HepG2 (cell line): ENCODE measurements around the gene CHKB. TPM values are rescaled to one million over a fixed set of nuclear protein-coding genes. Genes with fewer than 3 reads are reported as not detected.

ENCODE experiments used
- AGO1 ChIP-seq: fragments of 200-400 bp; formaldehyde crosslinking; IDR thresholded peaks from 2 replicates; pipeline ENCODE4 v1.6.1; 2017; ENCODE audit warnings: mild to moderate bottlenecking, low read depth, low read length, moderate library complexity; ENCODE audit not compliant: poor library complexity, severe bottlenecking
- ATRX ChIP-seq: sonication (generic); formaldehyde crosslinking; IDR thresholded peaks from 2 replicates; pipeline ENCODE4 v1.4.0; 2020; ENCODE audit warnings: missing genetic modification reagents, borderline replicate concordance
- FOXC1 ChIP-seq: sonication (generic); formaldehyde crosslinking; IDR thresholded peaks from 2 replicates; pipeline ENCODE4 v1.8.0; 2022; ENCODE audit warnings: mild to moderate bottlenecking, missing genetic modification reagents, borderline replicate concordance
- HES4 ChIP-seq: sonication (generic); formaldehyde crosslinking; IDR thresholded peaks from 2 replicates; pipeline ENCODE4 v1.9.0; 2021; ENCODE audit warnings: mild to moderate bottlenecking, missing genetic modification reagents, borderline replicate concordance
- MBNL3 ChIP-seq: fragments of 250-450 bp; sonication (Bioruptor Pico); conservative IDR thresholded peaks from 2 replicates; pipeline ENCODE4 v1.8.0; 2022; ENCODE audit warnings: mild to moderate bottlenecking, inconsistent platforms
- WIZ ChIP-seq: sonication (generic); formaldehyde crosslinking; IDR thresholded peaks from 2 replicates; pipeline ENCODE4 v1.5.1; 2020; ENCODE audit warnings: mild to moderate bottlenecking, missing genetic modification reagents
- ZC3H4 ChIP-seq: sonication (generic); formaldehyde crosslinking; IDR thresholded peaks from 2 replicates; pipeline ENCODE4 v1.4.0; 2020; ENCODE audit warnings: missing genetic modification reagents, borderline replicate concordance
- ZFP82 ChIP-seq: sonication (generic); formaldehyde crosslinking; IDR thresholded peaks from 2 replicates; pipeline ENCODE4 v1.5.1; 2020; ENCODE audit warnings: mild to moderate bottlenecking, missing genetic modification reagents, borderline replicate concordance
- ZNF264 ChIP-seq: sonication (generic); formaldehyde crosslinking; IDR thresholded peaks from 2 replicates; pipeline ENCODE4 v1.4.0; 2020; ENCODE audit warnings: missing genetic modification reagents
- ZNF432 ChIP-seq: sonication (generic); formaldehyde crosslinking; IDR thresholded peaks from 2 replicates; pipeline ENCODE4 v1.5.0; 2020; ENCODE audit warnings: missing genetic modification reagents, mild to moderate bottlenecking, borderline replicate concordance
- ZNF484 ChIP-seq: sonication (generic); formaldehyde crosslinking; IDR thresholded peaks from 2 replicates; pipeline ENCODE4 v1.5.1; 2020; ENCODE audit warnings: mild to moderate bottlenecking, low read depth, missing genetic modification reagents, borderline replicate concordance
- ZNF75D ChIP-seq: sonication (generic); formaldehyde crosslinking; IDR thresholded peaks from 2 replicates; pipeline ENCODE4 v1.8.1; 2023; ENCODE audit warnings: missing genetic modification reagents, mild to moderate bottlenecking, borderline replicate concordance
- ZNF839 ChIP-seq: sonication (generic); formaldehyde crosslinking; IDR thresholded peaks from 2 replicates; pipeline ENCODE4 v1.4.0; 2020; ENCODE audit warnings: missing genetic modification reagents, mild to moderate bottlenecking, borderline replicate concordance
- ZSCAN25 ChIP-seq: sonication (generic); formaldehyde crosslinking; IDR thresholded peaks from 2 replicates; pipeline ENCODE4 v1.8.0; 2022; ENCODE audit warnings: mild to moderate bottlenecking, missing genetic modification reagents
- ZSCAN29 ChIP-seq: sonication (generic); formaldehyde crosslinking; conservative IDR thresholded peaks from 2 replicates; pipeline ENCODE4 v1.4.0; 2020; ENCODE audit warnings: mild to moderate bottlenecking, missing genetic modification reagents
- polyA plus RNA-seq, 8 experiments: library from polyadenylated mRNA; depleted of rRNA in 3 of 8; stranded (reverse) in 7 of 8; unstranded in 1 of 8; fragments of >200 nt; fragmentation: Illumina TruSeq in 4 of 8; extraction: Trizol in 4 of 8; gene quantifications; 2 replicates each; pipeline versions ENCODE4 v1.2.1 to v1.2.3, GENCODE V29; 2011 to 2016; ENCODE audit warnings: low read depth in 4 of 8, missing spikeins in 1 of 8, mixed read lengths in 1 of 8; ENCODE audit not compliant: insufficient read depth in 1 of 8
- total RNA-seq, 5 experiments: library from RNA; depleted of rRNA; stranded (reverse); fragments of >200 nt; fragmentation: Illumina TruSeq; extraction: Trizol; gene quantifications; 2 replicates each; pipeline ENCODE4 v1.2.3, GENCODE V29; 2016; ENCODE audit warnings: low read depth in 1 of 5
- TF ChIP-seq, protein P1 (sequence below): sonication (generic); formaldehyde crosslinking; IDR thresholded peaks from 2 replicates; pipeline ENCODE4 v1.4.0; 2020; ENCODE audit warnings: missing genetic modification reagents
- TF ChIP-seq, protein P2 (sequence below): sonication (generic); formaldehyde crosslinking; IDR thresholded peaks from 2 replicates; pipeline ENCODE4 v1.8.0; 2022; ENCODE audit warnings: missing genetic modification reagents, mild to moderate bottlenecking, borderline replicate concordance
- TF ChIP-seq, protein P3 (sequence below): sonication (generic); formaldehyde crosslinking; IDR thresholded peaks from 2 replicates; pipeline ENCODE4 v1.4.0; 2020; ENCODE audit warnings: missing genetic modification reagents, borderline replicate concordance
- TF ChIP-seq, protein P4 (sequence below): sonication (generic); formaldehyde crosslinking; IDR thresholded peaks from 2 replicates; pipeline ENCODE4 v1.8.0; 2022; ENCODE audit warnings: mild to moderate bottlenecking, missing genetic modification reagents, borderline replicate concordance

CHKB gene
- total and polyA plus RNA-seq, 2 of the 13 experiments (the other 11 are each of a cell fraction or from before 2014, with no cell fraction given): 24.5 to 42.7 TPM

DNA sequence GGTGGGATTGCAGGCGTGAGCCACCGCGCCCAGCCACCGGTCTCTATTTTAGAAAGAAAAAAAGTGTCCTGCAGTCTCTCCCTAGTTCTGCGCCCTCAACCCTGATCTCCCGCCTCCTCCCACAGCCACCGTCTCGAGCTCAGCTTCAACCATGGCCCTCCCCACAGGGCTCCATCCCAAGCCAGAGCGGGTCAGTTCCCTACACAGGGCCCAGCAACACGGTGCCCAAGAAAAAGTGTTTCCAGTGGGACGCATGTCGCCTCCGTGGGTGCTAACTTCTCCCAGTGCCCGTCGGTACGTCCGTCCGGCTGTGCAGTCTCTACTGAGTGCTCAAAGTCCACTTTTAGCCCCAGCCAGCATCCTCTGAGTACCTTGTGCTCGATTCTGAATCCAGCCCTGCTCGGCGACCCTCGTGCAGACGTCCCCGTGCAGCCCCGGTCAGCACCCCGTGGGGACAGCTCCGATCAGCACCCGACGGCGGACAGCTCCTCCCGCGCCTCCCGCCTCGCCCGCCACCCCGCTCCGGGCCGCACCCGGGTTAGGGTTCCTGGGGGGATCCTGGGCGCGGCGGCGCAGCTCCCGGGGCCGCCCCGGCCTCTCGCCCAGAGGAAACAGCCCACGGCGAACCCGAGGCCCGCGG, 17.3 kb upstream of the CHKB start (continued):
- TF ChIP-seq HES4 (peak; percentile 100), MBNL3 (no peak), ZNF75D (peak; percentile 98; the same call in 1 of the 2 replicates), ATRX (CRISPR knock-in tag) (peak; percentile 59; the same call in 1 of the 2 replicates), ZC3H4 (CRISPR knock-in tag) (peak; percentile 67; the same call in 1 of the 2 replicates), ZSCAN25 (peak; percentile 94), ZNF264 (CRISPR knock-in tag) (peak; percentile 97), ZFP82 (CRISPR knock-in tag) (peak; percentile 96; the same call in 1 of the 2 replicates), ZNF432 (CRISPR knock-in tag) (peak; percentile 78; the same call in 1 of the 2 replicates), FOXC1 (CRISPR knock-in tag) (peak; percentile 99), ZSCAN29 (CRISPR knock-in tag) (no peak), ZNF484 (CRISPR knock-in tag) (peak; percentile 96; the same call in 1 of the 2 replicates), WIZ (CRISPR knock-in tag) (peak; percentile 99), AGO1 (no peak), ZNF839 (CRISPR knock-in tag) (no peak)
- TF ChIP-seq, protein P1, sequence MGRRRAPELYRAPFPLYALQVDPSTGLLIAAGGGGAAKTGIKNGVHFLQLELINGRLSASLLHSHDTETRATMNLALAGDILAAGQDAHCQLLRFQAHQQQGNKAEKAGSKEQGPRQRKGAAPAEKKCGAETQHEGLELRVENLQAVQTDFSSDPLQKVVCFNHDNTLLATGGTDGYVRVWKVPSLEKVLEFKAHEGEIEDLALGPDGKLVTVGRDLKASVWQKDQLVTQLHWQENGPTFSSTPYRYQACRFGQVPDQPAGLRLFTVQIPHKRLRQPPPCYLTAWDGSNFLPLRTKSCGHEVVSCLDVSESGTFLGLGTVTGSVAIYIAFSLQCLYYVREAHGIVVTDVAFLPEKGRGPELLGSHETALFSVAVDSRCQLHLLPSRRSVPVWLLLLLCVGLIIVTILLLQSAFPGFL (CRISPR knock-in tag): peak; percentile 98; the same call in 1 of the 2 replicates
- TF ChIP-seq, protein P2, sequence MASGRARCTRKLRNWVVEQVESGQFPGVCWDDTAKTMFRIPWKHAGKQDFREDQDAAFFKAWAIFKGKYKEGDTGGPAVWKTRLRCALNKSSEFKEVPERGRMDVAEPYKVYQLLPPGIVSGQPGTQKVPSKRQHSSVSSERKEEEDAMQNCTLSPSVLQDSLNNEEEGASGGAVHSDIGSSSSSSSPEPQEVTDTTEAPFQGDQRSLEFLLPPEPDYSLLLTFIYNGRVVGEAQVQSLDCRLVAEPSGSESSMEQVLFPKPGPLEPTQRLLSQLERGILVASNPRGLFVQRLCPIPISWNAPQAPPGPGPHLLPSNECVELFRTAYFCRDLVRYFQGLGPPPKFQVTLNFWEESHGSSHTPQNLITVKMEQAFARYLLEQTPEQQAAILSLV: peak; percentile 99
- TF ChIP-seq, protein P3, sequence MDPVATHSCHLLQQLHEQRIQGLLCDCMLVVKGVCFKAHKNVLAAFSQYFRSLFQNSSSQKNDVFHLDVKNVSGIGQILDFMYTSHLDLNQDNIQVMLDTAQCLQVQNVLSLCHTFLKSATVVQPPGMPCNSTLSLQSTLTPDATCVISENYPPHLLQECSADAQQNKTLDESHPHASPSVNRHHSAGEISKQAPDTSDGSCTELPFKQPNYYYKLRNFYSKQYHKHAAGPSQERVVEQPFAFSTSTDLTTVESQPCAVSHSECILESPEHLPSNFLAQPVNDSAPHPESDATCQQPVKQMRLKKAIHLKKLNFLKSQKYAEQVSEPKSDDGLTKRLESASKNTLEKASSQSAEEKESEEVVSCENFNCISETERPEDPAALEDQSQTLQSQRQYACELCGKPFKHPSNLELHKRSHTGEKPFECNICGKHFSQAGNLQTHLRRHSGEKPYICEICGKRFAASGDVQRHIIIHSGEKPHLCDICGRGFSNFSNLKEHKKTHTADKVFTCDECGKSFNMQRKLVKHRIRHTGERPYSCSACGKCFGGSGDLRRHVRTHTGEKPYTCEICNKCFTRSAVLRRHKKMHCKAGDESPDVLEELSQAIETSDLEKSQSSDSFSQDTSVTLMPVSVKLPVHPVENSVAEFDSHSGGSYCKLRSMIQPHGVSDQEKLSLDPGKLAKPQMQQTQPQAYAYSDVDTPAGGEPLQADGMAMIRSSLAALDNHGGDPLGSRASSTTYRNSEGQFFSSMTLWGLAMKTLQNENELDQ (CRISPR knock-in tag): peak; percentile 99
- TF ChIP-seq, protein P4, sequence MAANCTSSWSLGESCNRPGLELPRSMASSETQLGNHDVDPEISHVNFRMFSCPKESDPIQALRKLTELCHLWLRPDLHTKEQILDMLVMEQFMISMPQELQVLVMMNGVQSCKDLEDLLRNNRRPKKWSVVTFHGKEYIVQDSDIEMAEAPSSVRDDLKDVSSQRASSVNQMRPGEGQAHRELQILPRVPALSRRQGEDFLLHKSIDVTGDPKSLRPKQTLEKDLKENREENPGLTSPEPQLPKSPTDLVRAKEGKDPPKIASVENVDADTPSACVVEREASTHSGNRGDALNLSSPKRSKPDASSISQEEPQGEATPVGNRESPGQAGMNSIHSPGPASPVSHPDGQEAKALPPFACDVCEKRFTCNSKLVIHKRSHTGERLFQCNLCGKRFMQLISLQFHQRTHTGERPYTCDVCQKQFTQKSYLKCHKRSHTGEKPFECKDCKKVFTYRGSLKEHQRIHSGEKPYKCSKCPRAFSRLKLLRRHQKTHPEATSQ (CRISPR knock-in tag): peak; percentile 64; the same call in 1 of the 2 replicates
